Endothelial cell of umbilical vein (primary cell): Measurements from ENCODE around the gene AIG1. TPM values are rescaled to one million over a fixed set of nuclear protein-coding genes. Genes with fewer than 3 reads are reported as not detected.

Experiments
- BruUV-seq: library from RNA; stranded (reverse); fragments of 400-500 nt; replicated peaks from 2 replicates; lab custom pipeline; 2021; lab: Mats Ljungman, UMichigan
- CTCF ChIA-PET: fragments of 300-600, 350-600 bp; sonication (Branson Sonifier 250); formaldehyde crosslinking; loops from one replicate; lab custom pipeline; 2021; ENCODE audit warnings: antibody characterized with exemption, inconsistent platforms; lab: Charles Lee
- POLR2A ChIA-PET: fragments of 300-600, 350-600 bp; sonication (Branson Sonifier 250); formaldehyde crosslinking; loops from one replicate; lab custom pipeline; 2021; ENCODE audit warnings: antibody characterized with exemption, inconsistent platforms; lab: Charles Lee
- DNase-seq: peaks from one replicate; pipeline ENCODE4 v3.0.0-alpha.2; 2011; ENCODE audit warnings: low read depth, low spot score
- FAIRE-seq: peaks from 2 replicates; lab custom pipeline; 2011; peaks lifted over from hg19 to GRCh38; lab: Jason Lieb, UNC
- H2AFZ ChIP-seq: 2 replicates; pipeline ENCODE4 v1.6.0; 2012; ENCODE audit warnings: low read depth, low read length, control low read depth, inconsistent platforms
- H3K27ac ChIP-seq: 2 replicates; pipeline ENCODE4 v1.5.1; 2011; ENCODE audit warnings: low read depth, mild to moderate bottlenecking, control low read depth, low read length, moderate library complexity; ENCODE audit not compliant: insufficient read depth
- H3K27me3 ChIP-seq, 2 experiments: 2 replicates each; pipeline versions ENCODE4 v1.6.0 to v1.6.1; 2011; ENCODE audit warnings: low read length in 2 of 2, mixed read lengths in 1 of 2; ENCODE audit not compliant: control insufficient read depth in 2 of 2, insufficient read depth in 2 of 2
- H3K36me3 ChIP-seq, 2 experiments: 2 replicates in 1 of 2; 3 replicates in 1 of 2; pipeline ENCODE4 v1.5.1; 2011; ENCODE audit warnings: low read length in 2 of 2, mild to moderate bottlenecking in 1 of 2, moderate library complexity in 1 of 2; ENCODE audit not compliant: control insufficient read depth in 2 of 2, insufficient read depth in 2 of 2; ENCODE audit errors: extremely low read depth in 1 of 2
- H3K4me1 ChIP-seq: 3 replicates; pipeline ENCODE4 v1.5.1; 2011; ENCODE audit warnings: mild to moderate bottlenecking, low read length; ENCODE audit not compliant: control insufficient read depth, insufficient read depth; ENCODE audit errors: extremely low read depth
- H3K4me2 ChIP-seq: 2 replicates; pipeline ENCODE4 v1.6.1; 2011; ENCODE audit warnings: low read length, control low read depth, mixed read lengths; ENCODE audit not compliant: insufficient read depth
- H3K4me3 ChIP-seq, 3 experiments: fragments of 200-600 bp in 1 of 3; sonication (generic), shearing (Covaris generic) in 1 of 3; replicated peaks in 1 of 3; 2 replicates each; pipeline ENCODE4 v1.5.1; 2011 to 2016; ENCODE audit warnings: control low read depth in 3 of 3, low read length in 3 of 3, mild to moderate bottlenecking in 2 of 3, inconsistent platforms in 1 of 3, low read depth in 1 of 3, moderate library complexity in 1 of 3; ENCODE audit not compliant: insufficient read depth in 1 of 3
- H3K79me2 ChIP-seq: 2 replicates; pipeline ENCODE4 v1.6.0; 2012; ENCODE audit warnings: low read length, inconsistent platforms; ENCODE audit not compliant: control insufficient read depth, insufficient read depth
- H3K9ac ChIP-seq: replicated peaks from 2 replicates; pipeline ENCODE3; 2011; ENCODE audit warnings: low read length, control low read depth; ENCODE audit not compliant: insufficient read depth; ENCODE audit errors: extremely low read depth
- H3K9me1 ChIP-seq: replicated peaks from 3 replicates; pipeline ENCODE4 v1.6.0; 2011; ENCODE audit warnings: mild to moderate bottlenecking, low read length; ENCODE audit not compliant: control insufficient read depth, insufficient read depth; ENCODE audit errors: extremely low read depth
- H3K9me3 ChIP-seq: replicated peaks from 2 replicates; pipeline ENCODE4 v1.5.1; 2012; ENCODE audit warnings: low read length, inconsistent platforms; ENCODE audit not compliant: control insufficient read depth, insufficient read depth
- H4K20me1 ChIP-seq: replicated peaks from 2 replicates; pipeline ENCODE3; 2011; ENCODE audit warnings: mild to moderate bottlenecking, low read length; ENCODE audit not compliant: control insufficient read depth, insufficient read depth; ENCODE audit errors: extremely low read depth
- CTCF ChIP-seq, 2 donors: IDR thresholded peaks; 1 replicate in 1 of 2; 2 replicates in 1 of 2; pipeline ENCODE4 v1.5.1; 2011; ENCODE audit warnings: low read length in 2 of 2, mild to moderate bottlenecking in 2 of 2, moderate library complexity in 2 of 2, control low read depth in 1 of 2, inconsistent platforms in 1 of 2, low read depth in 1 of 2; ENCODE audit not compliant: insufficient read depth in 1 of 2; ENCODE audit errors: extremely low read depth in 1 of 2
- EZH2 ChIP-seq: IDR thresholded peaks from 2 replicates; pipeline ENCODE4 v1.6.1; 2012; ENCODE audit warnings: borderline replicate concordance, low read depth, mild to moderate bottlenecking, moderate library complexity, low read length, inconsistent platforms; ENCODE audit not compliant: severe bottlenecking
- FOS ChIP-seq: IDR thresholded peaks from 2 replicates; pipeline ENCODE4 v1.6.1; 2011; ENCODE audit warnings: mild to moderate bottlenecking, low read length, moderate library complexity, borderline replicate concordance; ENCODE audit not compliant: insufficient read depth
- GATA2 ChIP-seq: IDR thresholded peaks from 2 replicates; pipeline ENCODE4 v1.7.0; 2011; ENCODE audit warnings: low read depth, mild to moderate bottlenecking, moderate library complexity, mixed read lengths, low read length; ENCODE audit not compliant: insufficient read length, insufficient read depth
- JUN ChIP-seq: IDR thresholded peaks from 2 replicates; pipeline ENCODE4 v1.6.1; 2011; ENCODE audit warnings: borderline replicate concordance, low read depth; ENCODE audit not compliant: insufficient read length, insufficient read depth
- MAX ChIP-seq: IDR thresholded peaks from 2 replicates; pipeline ENCODE4 v1.6.1; 2011; ENCODE audit not compliant: insufficient read depth, insufficient read length
- MYC ChIP-seq: IDR thresholded peaks from one replicate; pipeline ENCODE4 v1.6.1; 2011; ENCODE audit warnings: mild to moderate bottlenecking, low read depth, low read length
- POLR2AphosphoS5 ChIP-seq: IDR thresholded peaks from 2 replicates; pipeline ENCODE4 v1.6.1; 2012; ENCODE audit warnings: low read depth, mild to moderate bottlenecking, control low read depth, low read length, moderate library complexity; ENCODE audit not compliant: insufficient read depth
- dilution Hi-C: fragments of 300-500 bp; cut with MboI; formaldehyde crosslinking; loops from one replicate; pipeline ENCODE4 v1.15.0; 2019; ENCODE audit warnings: low sequenced_read_pairs; ENCODE audit not compliant: extremely low pct_ligation_motif_present
- intact Hi-C: fragments of 100-400 bp; cut with micrococcal nuclease; formaldehyde crosslinking; loops from one replicate; pipeline ENCODE4 v1.10.0; 2022
- polyA plus RNA-seq, 4 experiments: library from polyadenylated mRNA; depleted of rRNA in 3 of 4; stranded (reverse) in 3 of 4; unstranded in 1 of 4; fragments of >200 nt; gene quantifications; 2 replicates each; pipeline versions ENCODE4 v1.2.1 to v1.2.3, GENCODE V29; 2011 to 2012; ENCODE audit warnings: missing spikeins in 1 of 4
- total RNA-seq: library from RNA; stranded (reverse); gene quantifications from 2 replicates; pipeline ENCODE4 v1.2.3, GENCODE V29; 2021

Gene AIG1
- total and polyA plus RNA-seq, 2 donors (not counting 3 experiments of a cell fraction or from before 2014, with no cell fraction given), result 17.7 to 22.7 TPM

GRCh38 chr6:143196525-143197225 lies 136.0 kb downstream of the AIG1 start:
- H4K20me1 ChIP-seq, result no peaks in the 10 kb centered on the region
- no TSS peak for BruUV-seq
- H2AFZ ChIP-seq, result no peak overlapping the region
- H3K27ac ChIP-seq, result no peak overlapping the region
- peak; percentile 21 for FAIRE-seq
- H3K9me1 ChIP-seq, result no peaks in the 10 kb centered on the region
- CTCF ChIA-PET, result no interaction called here
- no peaks in the 10 kb centered on the region for H3K27me3 ChIP-seq
- peaks cover 20% of the 10 kb centered on the region for H3K4me1 ChIP-seq
- H3K9me3 ChIP-seq, result no peaks in the 10 kb centered on the region
- TF ChIP-seq EZH2, result no peak
- TF ChIP-seq MAX, result no peak
- no peak for TF ChIP-seq CTCF (IDR thresholded peaks at IDR 0.05; ENCODE audit: extremely low read depth in 1 of 2, insufficient read depth in 1 of 2, low read depth in 1 of 2, low read length in 2 of 2)
- no peak for TF ChIP-seq GATA2
- TF ChIP-seq FOS, result no peak
- TF ChIP-seq JUN, result no peak
- no peak for TF ChIP-seq MYC
- TF ChIP-seq POLR2AphosphoS5, result no peak
- no peak overlapping the region for H3K4me3 ChIP-seq
- intact Hi-C loops, result no loop called here
- dilution Hi-C loops, result no loop called here
- POLR2A ChIA-PET, result no interaction called here
- no peaks in the 10 kb centered on the region for H3K79me2 ChIP-seq
- peak overlapping the region; percentile 13 for H3K4me2 ChIP-seq
- H3K36me3 ChIP-seq, result no peaks in the 10 kb centered on the region
- H3K9ac ChIP-seq, result no peak overlapping the region
- peak; percentile 18 for DNase-seq
